Fibroblast of lung (primary cell): ENCODE data around the gene CIAO2B.

Experiments used
- EZH2 ChIP-seq: IDR thresholded peaks from 2 replicates; pipeline ENCODE4 v1.5.1; 2012; ENCODE audit warnings: low read length, control low read depth, mild to moderate bottlenecking; ENCODE audit errors: missing control alignments
- TF ChIP-seq, protein P1 (sequence below), 2 donors: IDR thresholded peaks in 1 of 2; conservative IDR thresholded peaks in 1 of 2; 1 replicate in 1 of 2; 2 replicates in 1 of 2; pipeline ENCODE4 v1.5.1; 2011 to 2012; ENCODE audit warnings: low read length in 2 of 2, control low read depth in 1 of 2, inconsistent platforms in 1 of 2, low read depth in 1 of 2, mild to moderate bottlenecking in 1 of 2

DNA sequence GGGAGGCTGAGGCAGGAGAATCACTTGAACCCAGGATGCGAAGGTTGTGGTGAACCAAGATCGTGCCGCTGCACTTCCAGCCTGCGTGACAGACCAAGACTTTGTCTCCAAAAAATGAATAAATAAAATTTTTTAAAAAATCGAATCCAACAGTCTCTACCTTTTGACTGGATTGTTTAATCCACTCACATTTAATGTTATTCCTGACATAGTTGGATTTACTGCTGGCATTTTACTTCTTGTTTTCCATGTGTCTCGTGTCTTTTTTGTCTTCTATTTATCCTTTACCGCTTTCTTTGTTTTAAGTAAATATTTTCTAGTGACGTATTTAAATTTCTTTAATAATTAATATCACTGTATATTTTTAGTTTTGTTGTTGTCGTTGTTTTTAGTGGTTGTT lies 48.8 kb upstream of the CIAO2B start:
- TF ChIP-seq, protein P1, sequence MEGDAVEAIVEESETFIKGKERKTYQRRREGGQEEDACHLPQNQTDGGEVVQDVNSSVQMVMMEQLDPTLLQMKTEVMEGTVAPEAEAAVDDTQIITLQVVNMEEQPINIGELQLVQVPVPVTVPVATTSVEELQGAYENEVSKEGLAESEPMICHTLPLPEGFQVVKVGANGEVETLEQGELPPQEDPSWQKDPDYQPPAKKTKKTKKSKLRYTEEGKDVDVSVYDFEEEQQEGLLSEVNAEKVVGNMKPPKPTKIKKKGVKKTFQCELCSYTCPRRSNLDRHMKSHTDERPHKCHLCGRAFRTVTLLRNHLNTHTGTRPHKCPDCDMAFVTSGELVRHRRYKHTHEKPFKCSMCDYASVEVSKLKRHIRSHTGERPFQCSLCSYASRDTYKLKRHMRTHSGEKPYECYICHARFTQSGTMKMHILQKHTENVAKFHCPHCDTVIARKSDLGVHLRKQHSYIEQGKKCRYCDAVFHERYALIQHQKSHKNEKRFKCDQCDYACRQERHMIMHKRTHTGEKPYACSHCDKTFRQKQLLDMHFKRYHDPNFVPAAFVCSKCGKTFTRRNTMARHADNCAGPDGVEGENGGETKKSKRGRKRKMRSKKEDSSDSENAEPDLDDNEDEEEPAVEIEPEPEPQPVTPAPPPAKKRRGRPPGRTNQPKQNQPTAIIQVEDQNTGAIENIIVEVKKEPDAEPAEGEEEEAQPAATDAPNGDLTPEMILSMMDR (conservative IDR thresholded peaks at IDR 0.05 in 1 of 2, IDR thresholded peaks at IDR 0.05 in 1 of 2; ENCODE audit: low read depth in 1 of 2, low read length in 2 of 2): no peak
- TF ChIP-seq EZH2: no peak
